ENCODE data around the gene ACOX2.

Gene ACOX2

GRCh38 chr3:58553003-58553402 is 16.0 kb upstream of the ACOX2 start:
- no peaks in the 10 kb centered on the region for H3K9me3 ChIP-seq (ENCODE audit: low read length)
- H3K4me3 ChIP-seq (ENCODE audit: low read depth in 1 of 2, low read length in 2 of 2), result no peak overlapping the region
- H3K27me3 ChIP-seq (ENCODE audit: control insufficient read depth in 1 of 2, insufficient read depth in 2 of 2, low read length in 2 of 2), result no peaks in the 10 kb centered on the region
- no peak overlapping the region for H3K9ac ChIP-seq (ENCODE audit: low read length)
- no peaks in the 10 kb centered on the region for H3K4me1 ChIP-seq (ENCODE audit: insufficient read depth, low read length)
- no peaks in the 10 kb centered on the region for H3K36me3 ChIP-seq (ENCODE audit: insufficient read depth, low read length)
- no peak overlapping the region for H3K27ac ChIP-seq (ENCODE audit: low read depth, low read length)

- no peaks in the 10 kb centered on the region for H3K27me3 ChIP-seq (ENCODE audit: control insufficient read depth in 1 of 2, insufficient read depth in 2 of 2, low read length in 2 of 2)
- H3K36me3 ChIP-seq (ENCODE audit: insufficient read depth, low read length), result no peaks in the 10 kb centered on the region
- H3K9ac ChIP-seq (ENCODE audit: low read length), result no peak overlapping the region
- H3K4me1 ChIP-seq (ENCODE audit: insufficient read depth, low read length), result no peaks in the 10 kb centered on the region
- H3K4me3 ChIP-seq (ENCODE audit: low read depth in 1 of 2, low read length in 2 of 2), result no peak overlapping the region
- no peaks in the 10 kb centered on the region for H3K9me3 ChIP-seq (ENCODE audit: low read length)
- H3K27ac ChIP-seq (ENCODE audit: low read depth, low read length), result no peak overlapping the region
Measured at GRCh38 chr3:58551636-58552180, 14.7 kb upstream of the ACOX2 start.

GRCh38 chr3:58544541-58544940 is 7.6 kb upstream of the ACOX2 start:
- no peaks in the 10 kb centered on the region for H3K36me3 ChIP-seq (ENCODE audit: insufficient read depth, low read length)
- no peak overlapping the region for H3K9ac ChIP-seq (ENCODE audit: low read length)
- no peaks in the 10 kb centered on the region for H3K4me1 ChIP-seq (ENCODE audit: insufficient read depth, low read length)
- no peak overlapping the region for H3K4me3 ChIP-seq (ENCODE audit: low read depth in 1 of 2, low read length in 2 of 2)
- no peaks in the 10 kb centered on the region for H3K27me3 ChIP-seq (ENCODE audit: control insufficient read depth in 1 of 2, insufficient read depth in 2 of 2, low read length in 2 of 2)
- no peaks in the 10 kb centered on the region for H3K9me3 ChIP-seq (ENCODE audit: low read length)
- no peak overlapping the region for H3K27ac ChIP-seq (ENCODE audit: low read depth, low read length)

- Histone ChIP-seq H3K27me3 (ENCODE audit: control insufficient read depth in 1 of 2, insufficient read depth in 2 of 2, low read length in 2 of 2) (no peaks in the 10 kb centered on the region), H3K27ac (ENCODE audit: low read depth, low read length) (no peak overlapping the region), H3K4me3 (ENCODE audit: low read depth in 1 of 2, low read length in 2 of 2) (no peak overlapping the region), H3K9me3 (ENCODE audit: low read length) (no peaks in the 10 kb centered on the region), H3K36me3 (ENCODE audit: insufficient read depth, low read length) (no peaks in the 10 kb centered on the region), H3K9ac (ENCODE audit: low read length) (no peak overlapping the region), H3K4me1 (ENCODE audit: insufficient read depth, low read length) (peaks cover 25% of the 10 kb centered on the region)
Measured at GRCh38 chr3:58540176-58540858, 3.3 kb upstream of the ACOX2 start.

GRCh38 chr3:58539626-58540025 is 2.6 kb upstream of the ACOX2 start:
- Histone ChIP-seq H3K4me3 (ENCODE audit: low read depth in 1 of 2, low read length in 2 of 2) (no peak overlapping the region), H3K4me1 (ENCODE audit: insufficient read depth, low read length) (peaks cover 26% of the 10 kb centered on the region), H3K9ac (ENCODE audit: low read length) (no peak overlapping the region), H3K27ac (ENCODE audit: low read depth, low read length) (no peak overlapping the region), H3K36me3 (ENCODE audit: insufficient read depth, low read length) (peaks cover 4% of the 10 kb centered on the region), H3K9me3 (ENCODE audit: low read length) (no peaks in the 10 kb centered on the region), H3K27me3 (ENCODE audit: control insufficient read depth in 1 of 2, insufficient read depth in 2 of 2, low read length in 2 of 2) (no peaks in the 10 kb centered on the region)

- Histone ChIP-seq H3K9ac (ENCODE audit: low read length) (peak overlapping the region; percentile 27), H3K27me3 (ENCODE audit: control insufficient read depth in 1 of 2, insufficient read depth in 2 of 2, low read length in 2 of 2) (no peaks in the 10 kb centered on the region), H3K4me3 (ENCODE audit: low read depth in 1 of 2, low read length in 2 of 2) (peak overlapping the region in 1 of 2 donors; percentile 77)
Measured at GRCh38 chr3:58537412-58538301, 667 bp upstream of the ACOX2 start.

GRCh38 chr3:58535531-58536500 is 1.2 kb downstream of the ACOX2 start:
- H3K9ac ChIP-seq (ENCODE audit: low read length), result peak overlapping the region; percentile 81
- H3K27ac ChIP-seq (ENCODE audit: low read depth, low read length), result peak overlapping the region; percentile 71
- H3K4me3 ChIP-seq (ENCODE audit: low read depth in 1 of 2, low read length in 2 of 2), result peak overlapping the region; percentile 24 to 77
- no peaks in the 10 kb centered on the region for H3K9me3 ChIP-seq (ENCODE audit: low read length)
- H3K36me3 ChIP-seq (ENCODE audit: insufficient read depth, low read length), result peaks cover 32% of the 10 kb centered on the region
- H3K4me1 ChIP-seq (ENCODE audit: insufficient read depth, low read length), result peaks cover 33% of the 10 kb centered on the region
- H3K27me3 ChIP-seq (ENCODE audit: control insufficient read depth in 1 of 2, insufficient read depth in 2 of 2, low read length in 2 of 2), result no peaks in the 10 kb centered on the region

More at GRCh38 chr3:58537412-58538301, 667 bp upstream of the ACOX2 start:
- H3K36me3 ChIP-seq (ENCODE audit: insufficient read depth, low read length), result peaks cover 22% of the 10 kb centered on the region
- peaks cover 30% of the 10 kb centered on the region for H3K4me1 ChIP-seq (ENCODE audit: insufficient read depth, low read length)
- H3K27ac ChIP-seq (ENCODE audit: low read depth, low read length), result peak overlapping the region; percentile 71
- H3K9me3 ChIP-seq (ENCODE audit: low read length), result no peaks in the 10 kb centered on the region

GRCh38 chr3:58534592-58535494 is 2.1 kb downstream of the ACOX2 start:
- Histone ChIP-seq H3K9ac (ENCODE audit: low read length) (no peak overlapping the region), H3K27me3 (ENCODE audit: control insufficient read depth in 1 of 2, insufficient read depth in 2 of 2, low read length in 2 of 2) (no peaks in the 10 kb centered on the region), H3K4me1 (ENCODE audit: insufficient read depth, low read length) (peaks cover 33% of the 10 kb centered on the region), H3K36me3 (ENCODE audit: insufficient read depth, low read length) (peaks cover 41% of the 10 kb centered on the region), H3K4me3 (ENCODE audit: low read depth in 1 of 2, low read length in 2 of 2) (no peak overlapping the region), H3K27ac (ENCODE audit: low read depth, low read length) (no peak overlapping the region), H3K9me3 (ENCODE audit: low read length) (no peaks in the 10 kb centered on the region)

- Histone ChIP-seq H3K4me1 (ENCODE audit: insufficient read depth, low read length) (peaks cover 39% of the 10 kb centered on the region), H3K36me3 (ENCODE audit: insufficient read depth, low read length) (peaks cover 57% of the 10 kb centered on the region)
Measured at GRCh38 chr3:58532794-58533220, 4.2 kb downstream of the ACOX2 start.

GRCh38 chr3:58531956-58532355 is 5.0 kb downstream of the ACOX2 start:
- Histone ChIP-seq H3K36me3 (ENCODE audit: insufficient read depth, low read length) (peaks cover 59% of the 10 kb centered on the region), H3K9ac (ENCODE audit: low read length) (no peak overlapping the region), H3K27me3 (ENCODE audit: control insufficient read depth in 1 of 2, insufficient read depth in 2 of 2, low read length in 2 of 2) (no peaks in the 10 kb centered on the region), H3K4me1 (ENCODE audit: insufficient read depth, low read length) (peaks cover 32% of the 10 kb centered on the region), H3K9me3 (ENCODE audit: low read length) (no peaks in the 10 kb centered on the region), H3K4me3 (ENCODE audit: low read depth in 1 of 2, low read length in 2 of 2) (no peak overlapping the region), H3K27ac (ENCODE audit: low read depth, low read length) (no peak overlapping the region)

More at GRCh38 chr3:58532794-58533220, 4.2 kb downstream of the ACOX2 start:
- Histone ChIP-seq H3K9me3 (ENCODE audit: low read length) (no peaks in the 10 kb centered on the region), H3K4me3 (ENCODE audit: low read depth in 1 of 2, low read length in 2 of 2) (no peak overlapping the region), H3K9ac (ENCODE audit: low read length) (no peak overlapping the region), H3K27ac (ENCODE audit: low read depth, low read length) (no peak overlapping the region), H3K27me3 (ENCODE audit: control insufficient read depth in 1 of 2, insufficient read depth in 2 of 2, low read length in 2 of 2) (no peaks in the 10 kb centered on the region)

Measured in muscle layer of colon (tissue), 2 donors.